K562 (cell line): ENCODE data around the gene SCGB3A2. TPM values are rescaled to one million over a fixed set of nuclear protein-coding genes. Genes with fewer than 3 reads are reported as not detected.

Experiments
- ATAC-seq: fragments of 200-7000 bp; cut with Tn5 transposase; 3 replicates; pipeline ENCODE4 v1.9.1; 2020; ENCODE audit warnings: moderate library complexity
- BruUV-seq: library from RNA; stranded (reverse); fragments of 400-500 nt; replicated peaks from 2 replicates; lab custom pipeline; 2021; lab: Mats Ljungman, UMichigan
- CTCF ChIA-PET: fragments of 300-600 bp; formaldehyde crosslinking; extraction: SDS; loops from one replicate; lab custom pipeline; 2021; ENCODE audit warnings: low intra/inter-chr PET ratio; lab: Yijun Ruan, JAX
- POLR2A ChIA-PET: fragments of 300-600, 350-650 bp; sonication (Branson Sonifier 250); formaldehyde crosslinking; extraction: SDS; loops from one replicate; lab custom pipeline; 2021; ENCODE audit warnings: antibody characterized with exemption, inconsistent platforms; lab: Yijun Ruan, JAX
- DNase-seq, 4 experiments: peaks; one replicate each; pipeline versions ENCODE4 v3.0.0 to v3.0.0-alpha.2; 2011 to 2018; ENCODE audit warnings: low spot score in 3 of 4, mixed read lengths in 3 of 4; ENCODE audit errors: extremely low read depth in 1 of 4
- FAIRE-seq: peaks from 2 replicates; lab custom pipeline; 2011; peaks lifted over from hg19 to GRCh38; lab: Jason Lieb, UNC
- H2AFZ ChIP-seq: 2 replicates; pipeline ENCODE4 v1.6.0; 2011; ENCODE audit warnings: low read depth, low read length, control low read depth, inconsistent platforms
- H3K27ac ChIP-seq: fragments of 200-600 bp; 3 replicates; pipeline ENCODE4 v1.8.0; 2011; ENCODE audit warnings: low read depth, mild to moderate bottlenecking, control low read depth, inconsistent platforms, low read length, moderate library complexity, mixed read lengths; ENCODE audit errors: extremely low read depth
- H3K27me3 ChIP-seq, 2 experiments: fragments of 300-600 bp in 1 of 2; 2 replicates in 1 of 2; 3 replicates in 1 of 2; pipeline versions ENCODE4 v1.6.0 to v1.8.0; 2011; ENCODE audit warnings: inconsistent platforms in 2 of 2, low read length in 2 of 2, mild to moderate bottlenecking in 1 of 2, mixed read lengths in 1 of 2, moderate library complexity in 1 of 2; ENCODE audit not compliant: control insufficient read depth in 2 of 2, insufficient read depth in 2 of 2
- H3K36me3 ChIP-seq: fragments of 300-600 bp; 3 replicates; pipeline ENCODE4 v1.8.0; 2011; ENCODE audit warnings: mild to moderate bottlenecking, low read length, inconsistent platforms; ENCODE audit not compliant: control insufficient read depth, insufficient read depth
- H3K4me1 ChIP-seq, 2 experiments: fragments of 200-600 bp in 1 of 2; replicated peaks in 1 of 2; 2 replicates in 1 of 2; 3 replicates in 1 of 2; pipeline versions ENCODE4 v1.5.1 to v1.8.0; 2011; ENCODE audit warnings: inconsistent platforms in 2 of 2, low read length in 2 of 2, mild to moderate bottlenecking in 1 of 2, mixed read lengths in 1 of 2, moderate library complexity in 1 of 2; ENCODE audit not compliant: control insufficient read depth in 2 of 2, insufficient read depth in 2 of 2
- H3K4me2 ChIP-seq: 2 replicates; pipeline ENCODE4 v1.6.1; 2011; ENCODE audit warnings: low read length, control low read depth, inconsistent platforms, mixed read lengths; ENCODE audit not compliant: insufficient read depth
- H3K4me3 ChIP-seq: fragments of 200-600 bp; sonication (generic), shearing (Covaris generic); 2 replicates; pipeline ENCODE4 v1.5.1; 2016; ENCODE audit warnings: control low read depth, inconsistent platforms
- H3K79me2 ChIP-seq: fragments of 200-600 bp; 3 replicates; pipeline ENCODE4 v1.8.0; 2011; ENCODE audit warnings: low read length, inconsistent platforms; ENCODE audit not compliant: control insufficient read depth, insufficient read depth
- H3K9ac ChIP-seq, 2 experiments: 2 replicates each; pipeline versions ENCODE4 v1.6.0 to v1.6.1; 2011; ENCODE audit warnings: low read depth in 2 of 2, low read length in 2 of 2, control low read depth in 1 of 2, inconsistent platforms in 1 of 2, mild to moderate bottlenecking in 1 of 2, mixed read lengths in 1 of 2; ENCODE audit not compliant: insufficient read depth in 1 of 2
- H3K9me1 ChIP-seq: one replicate; pipeline ENCODE4 v1.6.0; 2011; ENCODE audit warnings: inconsistent platforms, mild to moderate bottlenecking, low read length, moderate library complexity; ENCODE audit not compliant: control insufficient read depth, insufficient read depth
- H3K9me3 ChIP-seq: replicated peaks from 2 replicates; pipeline ENCODE4 v1.5.1; 2011; ENCODE audit warnings: low read depth, low read length, inconsistent platforms; ENCODE audit not compliant: control insufficient read depth, insufficient read depth
- H4K20me1 ChIP-seq: replicated peaks from 2 replicates; pipeline ENCODE4 v1.6.1; 2011; ENCODE audit warnings: low read length, inconsistent platforms, mixed read lengths; ENCODE audit not compliant: control insufficient read depth, insufficient read depth
- AFF4 ChIP-seq: sonication (generic); formaldehyde crosslinking; IDR thresholded peaks from 2 replicates; pipeline ENCODE4 v1.8.0; 2023; ENCODE audit warnings: mild to moderate bottlenecking, missing genetic modification reagents
- ETS2 ChIP-seq: IDR thresholded peaks from 2 replicates; pipeline ENCODE4 v1.6.1; 2016; ENCODE audit warnings: borderline replicate concordance, missing genetic modification characterization, mild to moderate bottlenecking, moderate library complexity, missing compliant biosample characterization; ENCODE audit not compliant: poor library complexity, severe bottlenecking
- OTX1 ChIP-seq: fragments of 450-650 bp; formaldehyde crosslinking; IDR thresholded peaks from 2 replicates; pipeline ENCODE4 v1.4.0; 2022; ENCODE audit warnings: mild to moderate bottlenecking
- PHF21A ChIP-seq: fragments of 450-650 bp; IDR thresholded peaks from 2 replicates; pipeline ENCODE4 v1.6.1; 2017; ENCODE audit warnings: low read depth, borderline replicate concordance
- POLR3G ChIP-seq: IDR thresholded peaks from 2 replicates; pipeline ENCODE4 v1.6.1; 2011; ENCODE audit not compliant: insufficient read length, insufficient replicate concordance; ENCODE audit errors: extremely low read depth
- SOX6 ChIP-seq: fragments of 450-650 bp; IDR thresholded peaks from 2 replicates; pipeline ENCODE4 v1.6.1; 2014; ENCODE audit warnings: mild to moderate bottlenecking
- THRA ChIP-seq: fragments of 450-650 bp; IDR thresholded peaks from 2 replicates; pipeline ENCODE4 v1.6.1; 2017; ENCODE audit warnings: mild to moderate bottlenecking, moderate library complexity
- ZNF324 ChIP-seq: fragments of 250-450 bp; sonication (Bioruptor Pico); IDR thresholded peaks from 2 replicates; pipeline ENCODE4 v1.4.0; 2020; ENCODE audit warnings: mild to moderate bottlenecking
- WGBS: fragments of 100-300 bp; shearing (Covaris generic); methylation state at CpG from one replicate; pipeline ENCODE4 v1.1.6; 2016; ENCODE audit warnings: low coverage, mixed read lengths; ENCODE audit not compliant: insufficient coverage; ENCODE audit errors: missing lambda C conversion rate; 5-methylcytosine and 5-hydroxymethylcytosine counted together
- in situ Hi-C: fragments of 300-500 bp; cut with MboI; formaldehyde crosslinking; loops from 4 replicates; pipeline ENCODE4 v1.15.0; 2018; ENCODE audit warnings: inconsistent platforms, mixed read lengths
- intact Hi-C: fragments of 100-400 bp; cut with micrococcal nuclease; formaldehyde crosslinking; loops from 2 replicates; pipeline ENCODE4 v1.14.2; 2022
- polyA plus RNA-seq, 8 experiments: library from polyadenylated mRNA; depleted of rRNA in 4 of 8; stranded (reverse) in 5 of 8; unstranded in 3 of 8; fragments of >200 nt; fragmentation: Nextera tagmentation in 2 of 8; fragmentation: Illumina TruSeq in 1 of 8; extraction: Ambion mirVana in 2 of 8; extraction: Trizol in 1 of 8; gene quantifications; 2 replicates each; pipeline versions ENCODE4 v1.2.1 to v1.2.3, GENCODE V29; 2011 to 2014; ENCODE audit warnings: inconsistent platforms in 1 of 8, missing spikeins in 1 of 8
- total RNA-seq, 7 experiments: library from RNA; depleted of rRNA in 6 of 7; stranded (reverse); fragments of >200 nt in 6 of 7; fragmentation: Illumina TruSeq in 2 of 7; extraction: Trizol in 2 of 7; gene quantifications; 2 replicates each; pipeline versions ENCODE4 v1.2.1 to v1.2.3, GENCODE V29; 2011 to 2021; ENCODE audit warnings: low replicate concordance in 1 of 7

SCGB3A2 gene
- total and polyA plus RNA-seq, 9 of the 15 experiments (the other 6 are each of a cell fraction or from before 2014, with no cell fraction given) = 0.35 TPM; not detected in 8

- TF ChIP-seq POLR3G = no peak
- TF ChIP-seq SOX6 = no peak
- no peak for TF ChIP-seq OTX1
- no peak for TF ChIP-seq ETS2 (tag)
- no peak for TF ChIP-seq AFF4 (CRISPR knock-in tag)
These were observed 17.4 kb downstream of the SCGB3A2 start (continued) for GRCh38 chr5:147895864-147896263.

DNA sequence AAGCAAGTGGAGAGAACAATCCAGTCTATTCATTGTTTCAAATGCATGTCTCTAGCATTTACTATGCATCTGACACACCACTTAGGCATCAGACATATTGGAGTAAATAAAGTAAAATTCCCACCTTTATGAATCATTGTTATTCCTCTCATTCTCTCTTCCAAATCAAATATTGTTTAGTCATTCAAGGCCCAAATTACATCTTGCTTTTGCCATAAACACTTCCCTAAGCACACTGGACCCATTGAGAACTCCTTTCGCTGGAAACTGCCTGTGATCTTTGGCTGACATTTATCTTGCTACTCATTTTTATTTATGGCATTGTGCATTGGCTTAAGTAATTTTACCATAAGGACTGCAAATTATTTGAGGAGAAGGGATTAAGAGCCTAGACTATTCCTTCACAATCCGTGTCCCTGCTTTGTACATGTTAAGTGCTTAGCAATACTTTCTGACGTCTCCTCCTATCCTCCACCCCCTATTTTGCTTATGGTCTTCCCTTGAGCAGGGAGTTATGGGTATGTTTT, 20.4 kb downstream of the SCGB3A2 start:
- DNase-seq = no peak
- Histone ChIP-seq H3K27me3 (no peaks in the 10 kb centered on the region), H4K20me1 (no peaks in the 10 kb centered on the region), H3K9ac (no peak overlapping the region), H3K9me3 (no peaks in the 10 kb centered on the region), H3K27ac (no peak overlapping the region), H3K36me3 (no peaks in the 10 kb centered on the region), H2AFZ (no peak overlapping the region), H3K4me1 (no peaks in the 10 kb centered on the region), H3K4me2 (no peak overlapping the region), H3K4me3 (no peak overlapping the region), H3K9me1 (no peaks in the 10 kb centered on the region), H3K79me2 (no peaks in the 10 kb centered on the region)
- CTCF ChIA-PET = no interaction called here
- no peak for ATAC-seq
- FAIRE-seq = no peak
- in situ Hi-C loops = no loop called here
- no TSS peak for BruUV-seq
- intact Hi-C loops = no loop called here
- no peak for TF ChIP-seq PHF21A
- no peak for TF ChIP-seq ZNF324 (CRISPR knock-in tag)
- TF ChIP-seq THRA = no peak
- POLR2A ChIA-PET = no interaction called here
- 0% methylated on average over 3 of the region's 3 CpGs for WGBS
